HG03442 (cell line): ENCODE data around the gene LCE5A.
"Not testable (repeated sequence)": the region's sequence is repeated elsewhere in the genome, so short reads cannot be mapped to it uniquely, and the experiment has no call there.

Experiments used
- ATAC-seq: cut with Tn5 transposase; IDR thresholded peaks from one replicate; pipeline ENCODE4 v1.9.1; 2021; ENCODE audit warnings: mild to moderate bottlenecking, moderate library complexity; ENCODE audit not compliant: unreplicated experiment

The LCE5A gene

GRCh38 chr1:152510503-152510902 is at the start of gene LCE5A:
Gene LCE5A (plus strand): TSS chr1:152510803. CDS start chr1:152511535, 732 bp downstream.
- ATAC-seq = no peak

GRCh38 chr1:152461544-152461943 is 49.1 kb upstream of the LCE5A start:
- ATAC-seq = no peak

- no peak for ATAC-seq
Measured at GRCh38 chr1:152462636-152463035, 48.0 kb upstream of the LCE5A start.

GRCh38 chr1:152466217-152466616 is 44.4 kb upstream of the LCE5A start:
- ATAC-seq = no peak

GRCh38 chr1:152473887-152474537 is 36.6 kb upstream of the LCE5A start:
- ATAC-seq = no peak

- ATAC-seq = no peak
Measured at GRCh38 chr1:152479792-152480595, 30.6 kb upstream of the LCE5A start.

- ATAC-seq = no peak
Measured at GRCh38 chr1:152481869-152482664, 28.5 kb upstream of the LCE5A start.

GRCh38 chr1:152486400-152487006 is 24.1 kb upstream of the LCE5A start:
- ATAC-seq = no peak

GRCh38 chr1:152487871-152488270 is 22.7 kb upstream of the LCE5A start:
- ATAC-seq = no peak

GRCh38 chr1:152491537-152491936 is 19.1 kb upstream of the LCE5A start:
- ATAC-seq = not testable (repeated sequence)

GRCh38 chr1:152495066-152495675 is 15.4 kb upstream of the LCE5A start:
- no peak for ATAC-seq

- no peak for ATAC-seq
Measured at GRCh38 chr1:152497273-152497672, 13.3 kb upstream of the LCE5A start.

- ATAC-seq = no peak
Measured at GRCh38 chr1:152501704-152502103, 8.9 kb upstream of the LCE5A start.

GRCh38 chr1:152502496-152503180 is 8.0 kb upstream of the LCE5A start:
- no peak for ATAC-seq

- ATAC-seq = no peak
Measured at GRCh38 chr1:152505083-152505482, 5.5 kb upstream of the LCE5A start.

- no peak for ATAC-seq
Measured at GRCh38 chr1:152506899-152507498, 3.6 kb upstream of the LCE5A start.

GRCh38 chr1:152511596-152511995 is 993 bp downstream of the LCE5A start:
- no peak for ATAC-seq

- no peak for ATAC-seq
Measured at GRCh38 chr1:152513081-152513480, 2.5 kb downstream of the LCE5A start.

- ATAC-seq = no peak
Measured at GRCh38 chr1:152514715-152515433, 4.3 kb downstream of the LCE5A start.
